Measurements from ENCODE around the gene ACOT7. TPM values are rescaled to one million over a fixed set of nuclear protein-coding genes. Genes with fewer than 3 reads are reported as not detected.
A peak's percentile ranks its signal among the peaks of the same experiment; 100 is the strongest.
"Not testable (repeated sequence)": the region's sequence is repeated elsewhere in the genome, so short reads cannot be mapped to it uniquely, and the experiment has no call there.

The ACOT7 gene
- total RNA-seq, 2 donors from 2014 or later = 16.9 to 24.9 TPM

- Histone ChIP-seq H3K9me3 (no peaks in the 10 kb centered on the region), H3K27me3 (replicated peaks; ENCODE audit: insufficient read depth) (no peaks in the 10 kb centered on the region), H3K27ac (no peak overlapping the region), H3K4me3 (no peak overlapping the region), H3K4me1 (replicated peaks) (no peaks in the 10 kb centered on the region), H3K36me3 (no peaks in the 10 kb centered on the region)
- intact Hi-C loops (cut with DNase I) = no loop called here
- WGBS = 92% methylated on average over 13 of the region's 13 CpGs
- no peak for DNase-seq (ENCODE audit: low spot score)
- TF ChIP-seq POLR2AphosphoS5 (IDR thresholded peaks at IDR 0.05) (no peak), POLR2A (IDR thresholded peaks at IDR 0.05) (no peak), CTCF (IDR thresholded peaks at IDR 0.05) (no peak)
These were observed 85.1 kb downstream of the ACOT7 start for GRCh38 chr1:6308449-6308848.

GRCh38 chr1:6307682-6308081, 85.9 kb downstream of the ACOT7 start:
- H3K4me3 ChIP-seq; intact Hi-C loops (cut with DNase I): not testable (repeated sequence)
- WGBS = 90% methylated on average over 7 of the region's 7 CpGs

GRCh38 chr1:6307099-6307498, 86.5 kb downstream of the ACOT7 start:
- Histone ChIP-seq H3K36me3 (no peaks in the 10 kb centered on the region), H3K4me3 (no peak overlapping the region), H3K9me3 (no peaks in the 10 kb centered on the region), H3K27me3 (replicated peaks; ENCODE audit: insufficient read depth) (no peaks in the 10 kb centered on the region), H3K4me1 (replicated peaks) (no peaks in the 10 kb centered on the region), H3K27ac (no peak overlapping the region)
- TF ChIP-seq POLR2AphosphoS5 (IDR thresholded peaks at IDR 0.05) = no peak
- TF ChIP-seq CTCF (IDR thresholded peaks at IDR 0.05) = no peak
- TF ChIP-seq POLR2A (IDR thresholded peaks at IDR 0.05) = no peak
- DNase-seq (ENCODE audit: low spot score) = no peak
- intact Hi-C loops (cut with DNase I) = no loop called here
- 96% methylated on average over 15 of the region's 15 CpGs for WGBS

More at GRCh38 chr1:6307682-6308081, 85.9 kb downstream of the ACOT7 start:
- DNase-seq (ENCODE audit: low spot score); H3K27ac ChIP-seq; H3K4me1 ChIP-seq (replicated peaks); H3K9me3 ChIP-seq; H3K36me3 ChIP-seq; H3K27me3 ChIP-seq (replicated peaks; ENCODE audit: insufficient read depth): not testable (repeated sequence)

- no peak for DNase-seq (ENCODE audit: low spot score)
- intact Hi-C loops (cut with DNase I) = no loop called here
- H3K4me1 ChIP-seq (replicated peaks) = no peaks in the 10 kb centered on the region
- H3K4me3 ChIP-seq = no peak overlapping the region
- no peak overlapping the region for H3K27ac ChIP-seq
- H3K27me3 ChIP-seq (replicated peaks; ENCODE audit: insufficient read depth) = no peaks in the 10 kb centered on the region
- no peaks in the 10 kb centered on the region for H3K36me3 ChIP-seq
- TF ChIP-seq POLR2AphosphoS5 (IDR thresholded peaks at IDR 0.05) = no peak
- no peak for TF ChIP-seq CTCF (IDR thresholded peaks at IDR 0.05)
- TF ChIP-seq POLR2A (IDR thresholded peaks at IDR 0.05) = no peak
- 85% methylated on average over 15 of the region's 15 CpGs for WGBS
- no peaks in the 10 kb centered on the region for H3K9me3 ChIP-seq
These were observed 90.1 kb downstream of the ACOT7 start for GRCh38 chr1:6303397-6304012.

GRCh38 chr1:6302568-6302967, 91.0 kb downstream of the ACOT7 start:
- H3K9me3 ChIP-seq = no peaks in the 10 kb centered on the region
- H3K36me3 ChIP-seq = no peaks in the 10 kb centered on the region
- TF ChIP-seq CTCF (IDR thresholded peaks at IDR 0.05) = peak in 1 of 4 experiments; percentile 14
- TF ChIP-seq POLR2A (IDR thresholded peaks at IDR 0.05) = no peak
- 36% methylated on average over 7 of the region's 7 CpGs for WGBS
- no peaks in the 10 kb centered on the region for H3K4me1 ChIP-seq (replicated peaks)
- H3K27me3 ChIP-seq (replicated peaks; ENCODE audit: insufficient read depth) = no peaks in the 10 kb centered on the region
- intact Hi-C loops (cut with DNase I) = no loop called here
- no peak overlapping the region for H3K4me3 ChIP-seq
- DNase-seq (ENCODE audit: low spot score) = no peak
- no peak overlapping the region for H3K27ac ChIP-seq

All from prostate gland (tissue), 2 donors.